COR-L47 (cell line): ENCODE data around the gene TRIM61.
"Not testable (repeated sequence)": the region's sequence is repeated elsewhere in the genome, so short reads cannot be mapped to it uniquely, and the experiment has no call there.

Experiments used
- DNase-seq: peaks from one replicate; lab custom pipeline; 2025; lab: John Stamatoyannopoulos, UW

TRIM61 gene

GRCh38 chr4:164977243-164978164, at the start of gene TRIM61:
TRIM61 (minus strand) TSS chr4:164977657; CDS start chr4:164970002, 7,655 bp downstream.
- no peak for DNase-seq

- DNase-seq, result not testable (repeated sequence)
Observed at GRCh38 chr4:165025782-165026181, 48.3 kb upstream of the TRIM61 start.

DNA sequence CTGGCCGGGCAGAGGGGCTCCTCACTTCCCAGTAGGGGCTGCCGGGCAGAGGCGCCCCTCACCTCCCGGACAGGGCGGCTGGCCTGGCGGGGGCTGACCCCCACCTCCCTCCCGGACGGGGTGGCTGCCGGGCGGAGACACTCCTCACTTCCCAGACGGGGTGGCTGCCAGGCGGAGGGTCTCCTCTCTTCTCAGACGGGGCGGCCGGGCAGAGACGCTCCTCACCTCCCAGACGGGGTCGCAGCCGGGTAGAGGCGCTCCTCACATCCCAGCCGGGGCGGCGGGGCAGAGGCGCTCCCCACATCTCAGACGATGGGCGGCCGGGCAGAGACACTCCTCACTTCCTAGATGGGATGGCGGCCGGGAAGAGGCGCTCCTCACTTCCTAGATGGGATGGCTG, 42.5 kb upstream of the TRIM61 start:
- DNase-seq, result not testable (repeated sequence)

DNA sequence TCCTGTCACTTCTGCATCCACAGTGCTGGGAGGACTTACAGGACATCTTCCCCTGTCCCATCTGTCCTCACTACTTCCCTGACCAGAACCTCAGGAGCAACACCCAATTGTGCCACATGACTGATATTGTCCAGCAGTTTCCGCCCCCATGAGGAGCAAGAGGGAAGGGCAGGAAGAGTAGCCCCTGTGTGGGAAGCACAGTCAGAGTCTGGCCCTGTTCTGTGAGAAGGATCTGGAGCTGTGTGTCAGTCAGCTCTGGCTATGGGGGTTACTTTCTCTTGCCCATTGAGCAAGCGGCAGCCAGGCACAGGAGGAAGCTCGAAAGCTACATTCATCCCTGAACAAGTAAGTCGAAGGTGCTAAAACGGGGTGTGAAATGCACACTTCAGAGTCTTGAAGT, 39.5 kb upstream of the TRIM61 start:
- DNase-seq, result no peak

- no peak for DNase-seq
Observed at GRCh38 chr4:165013691-165014090, 36.2 kb upstream of the TRIM61 start.

DNA sequence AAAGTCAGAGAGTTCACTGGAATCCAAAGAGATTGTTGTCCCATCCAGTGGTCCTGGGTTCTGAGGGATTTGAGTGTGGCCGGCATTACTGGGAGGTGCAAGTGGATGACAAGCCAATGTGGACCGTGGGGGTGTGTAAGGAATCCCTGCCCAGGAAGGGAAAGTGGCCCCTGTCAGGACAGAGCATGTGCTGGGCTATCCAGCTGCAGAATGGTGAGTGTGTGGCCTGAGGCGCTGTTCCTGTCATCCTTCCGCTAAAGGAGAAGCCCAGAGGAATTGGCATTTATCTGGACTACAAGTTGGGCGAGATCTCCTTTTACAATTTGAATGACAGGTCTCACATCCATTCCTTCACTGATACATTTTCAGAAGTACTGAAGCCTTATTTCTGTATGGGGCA, 33.9 kb upstream of the TRIM61 start:
- DNase-seq, result no peak

GRCh38 chr4:165010991-165011390, 33.5 kb upstream of the TRIM61 start:
- DNase-seq, result no peak

GRCh38 chr4:165010487-165010886, 33.0 kb upstream of the TRIM61 start:
- DNase-seq, result no peak

- DNase-seq, result no peak
Observed at GRCh38 chr4:165009493-165010227, 32.2 kb upstream of the TRIM61 start.

DNA sequence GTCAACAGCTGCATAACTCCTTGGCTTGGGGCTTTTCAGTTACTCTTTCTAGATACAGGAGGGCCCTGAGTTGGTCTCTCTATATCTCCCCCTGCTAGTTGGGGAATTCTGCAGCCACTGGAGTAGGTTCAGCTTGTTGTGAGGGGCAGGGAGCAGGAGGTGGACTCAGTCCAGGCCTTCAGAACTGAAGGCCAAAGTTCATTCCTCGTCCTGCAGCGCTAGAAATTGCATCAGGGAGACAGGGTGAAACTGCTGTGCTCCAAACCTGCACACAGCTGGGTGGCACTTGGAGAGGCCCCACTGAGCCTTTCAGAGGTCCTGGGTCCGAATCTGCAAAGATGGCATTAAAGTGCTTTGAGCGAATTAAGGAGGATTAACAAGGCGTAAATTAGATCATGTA, 29.4 kb upstream of the TRIM61 start:
- DNase-seq, result no peak

DNA sequence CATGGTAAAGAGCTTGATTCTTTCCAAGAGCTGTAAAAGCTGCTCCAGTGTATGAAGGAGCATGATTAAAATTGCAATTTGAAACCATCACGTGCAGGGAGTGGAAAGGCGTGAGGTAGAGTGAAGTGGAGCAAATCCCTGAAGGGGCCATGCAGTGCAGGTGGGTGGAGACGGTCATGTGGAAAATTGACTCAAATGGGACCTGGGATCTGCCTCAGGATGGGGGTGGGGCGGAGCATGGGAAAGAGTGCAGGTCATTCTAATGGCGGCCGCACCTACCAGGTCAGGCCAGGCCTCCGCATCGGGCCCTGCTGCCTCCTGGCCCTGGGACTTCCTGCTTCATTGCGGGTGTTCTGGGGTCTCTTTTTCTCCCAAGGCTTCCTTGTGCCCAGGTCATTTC, 29.0 kb upstream of the TRIM61 start:
- DNase-seq, result no peak

DNA sequence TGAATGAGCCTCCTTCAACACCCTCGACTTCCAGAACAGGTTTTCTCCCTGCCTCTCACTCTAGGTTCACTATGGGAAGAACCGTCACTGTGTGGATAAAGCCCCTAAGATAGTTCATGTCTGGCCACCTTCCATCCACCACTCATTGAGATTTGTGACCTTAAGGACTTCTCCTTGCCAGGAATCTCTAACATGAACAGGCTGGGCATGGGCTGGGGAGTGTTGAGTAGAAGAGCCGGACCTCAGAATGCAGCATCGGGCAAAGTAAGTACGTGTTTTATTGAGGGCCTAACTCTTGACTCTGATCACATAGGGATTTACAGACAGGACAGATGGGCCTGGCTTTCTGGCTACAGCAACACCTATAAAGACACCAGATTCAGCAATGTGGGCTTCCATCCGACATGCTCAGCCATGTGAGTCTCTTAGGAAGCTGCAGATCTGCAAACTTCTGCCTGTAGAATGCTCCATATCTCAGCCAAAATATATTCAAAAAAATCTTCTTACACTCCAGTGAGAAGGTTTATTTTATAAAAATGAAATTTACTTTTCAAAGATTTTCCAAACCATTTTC, 28.0 kb upstream of the TRIM61 start:
- no peak for DNase-seq

GRCh38 chr4:165001957-165002356, 24.5 kb upstream of the TRIM61 start:
- DNase-seq, result not testable (repeated sequence)

DNA sequence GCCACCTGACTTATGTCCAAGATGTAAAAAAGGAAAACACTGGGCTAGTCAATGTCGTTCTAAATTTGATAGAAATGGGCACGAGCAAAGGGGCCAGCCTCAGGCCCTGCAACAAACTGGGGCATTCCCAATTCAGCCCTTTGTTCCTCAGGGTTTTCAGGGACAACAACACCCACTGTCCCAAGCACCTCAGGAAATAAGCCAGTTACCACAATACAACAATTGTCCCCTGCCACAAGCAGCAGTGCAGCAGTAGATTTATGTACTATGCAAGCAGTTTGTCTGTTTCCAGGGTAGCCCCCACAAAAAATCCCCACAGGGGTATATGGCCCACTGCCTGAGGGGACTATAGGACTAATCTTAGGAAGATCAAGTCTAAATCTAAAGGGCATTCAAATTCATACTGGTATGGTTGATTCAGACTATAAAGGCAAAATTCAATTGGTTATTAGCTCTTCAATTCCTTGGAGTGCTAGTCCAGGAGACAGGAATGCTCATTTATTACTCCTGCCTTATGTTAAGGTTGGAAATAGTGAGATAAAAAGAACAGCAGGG, 21.1 kb upstream of the TRIM61 start:
- not testable (repeated sequence) for DNase-seq

GRCh38 chr4:164997941-164998340, 20.5 kb upstream of the TRIM61 start:
- peak; percentile 53 for DNase-seq

DNA sequence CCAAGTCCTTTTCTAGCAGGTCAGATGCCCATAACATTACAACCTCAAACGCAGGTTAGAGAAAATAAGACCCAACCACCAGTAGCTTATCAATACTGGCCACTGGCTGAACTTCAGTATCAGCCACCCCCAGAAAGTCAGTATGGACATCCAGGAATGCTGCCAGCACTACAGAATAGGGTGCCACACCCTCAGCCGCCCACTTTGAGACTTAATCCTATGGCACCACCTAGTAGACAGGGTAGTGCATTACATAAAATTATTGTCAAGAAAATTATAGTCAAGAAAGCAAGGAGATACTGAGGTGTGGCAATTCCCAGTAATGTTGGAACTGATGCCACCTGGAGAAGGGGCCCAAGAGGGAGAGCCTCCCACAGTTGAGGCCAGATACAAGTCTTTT, 19.9 kb upstream of the TRIM61 start:
- DNase-seq, result peak; percentile 57

DNA sequence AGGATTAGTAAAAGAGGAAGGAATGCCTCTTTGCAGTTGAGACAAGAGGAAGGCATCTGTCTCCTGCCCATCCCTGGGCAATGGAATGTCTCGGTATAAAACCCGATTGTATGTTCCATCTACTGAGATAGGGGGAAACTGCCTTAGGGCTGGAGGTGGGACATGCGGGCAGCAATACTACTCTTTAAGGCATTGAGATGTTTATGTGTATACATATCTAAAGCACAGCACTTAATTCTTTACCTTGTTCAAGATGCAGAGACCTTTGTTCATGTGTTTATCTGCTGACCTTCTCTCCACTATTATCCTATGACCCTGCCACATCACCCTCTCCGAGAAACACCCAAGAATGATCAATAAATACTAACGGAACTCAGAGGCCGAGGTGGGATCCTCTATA, 18.7 kb upstream of the TRIM61 start:
- not testable (repeated sequence) for DNase-seq

DNA sequence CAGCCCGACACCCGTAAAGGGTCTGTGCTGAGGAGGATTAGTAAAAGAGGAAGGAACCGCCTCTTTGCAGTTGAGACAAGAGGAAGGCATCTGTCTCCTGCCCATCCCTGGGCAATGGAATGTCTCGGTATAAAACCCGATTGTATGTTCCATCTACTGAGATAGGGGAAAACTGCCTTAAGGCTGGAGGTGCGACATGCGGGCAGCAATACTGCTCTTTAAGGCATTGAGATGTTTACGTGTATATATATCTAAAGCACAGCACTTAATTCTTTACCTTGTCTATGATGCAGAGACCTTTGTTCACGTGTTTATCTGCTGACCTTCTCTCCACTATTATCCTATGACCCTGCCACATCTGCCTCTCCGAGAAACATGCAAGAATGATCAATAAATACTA, 13.3 kb upstream of the TRIM61 start:
- DNase-seq, result not testable (repeated sequence)

DNA sequence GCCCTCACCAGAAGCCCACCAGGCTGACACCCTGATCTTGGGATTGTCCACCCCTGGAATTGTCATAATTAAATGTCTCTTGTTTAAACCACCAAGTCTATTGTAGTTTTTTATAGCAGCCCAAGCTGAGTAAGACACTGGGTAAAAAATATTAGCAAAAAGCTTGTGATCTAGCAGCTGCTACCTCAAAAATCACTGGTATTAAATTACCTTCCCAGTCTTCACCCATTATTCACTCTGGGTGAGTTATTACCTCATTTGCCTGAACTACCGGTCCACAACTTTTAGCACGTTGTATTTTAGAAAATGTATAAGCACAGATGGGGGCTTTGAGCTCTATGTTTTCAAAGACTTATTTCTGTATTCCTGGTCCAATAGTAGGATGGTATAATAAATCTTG, 12.0 kb upstream of the TRIM61 start:
- DNase-seq, result no peak

DNA sequence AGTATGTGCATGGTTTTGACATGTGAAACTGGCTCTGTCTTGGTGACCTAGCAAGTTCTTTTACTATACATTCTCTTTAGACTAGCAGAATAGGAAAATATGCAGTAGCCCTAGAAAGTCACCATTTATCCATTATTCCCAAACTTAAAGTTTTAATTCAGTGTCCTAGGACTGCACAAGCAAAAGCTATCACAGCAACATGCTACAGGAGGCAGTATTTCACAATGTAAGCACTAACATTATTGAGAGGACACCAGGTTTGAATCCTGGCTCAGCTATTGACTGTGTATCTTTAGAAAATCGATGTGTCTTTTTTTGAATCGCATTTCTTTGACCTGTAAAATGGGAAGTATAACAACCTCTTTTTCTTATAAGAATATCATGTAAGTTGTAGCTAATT, 5.5 kb downstream of the TRIM61 start:
- DNase-seq, result not testable (repeated sequence)

DNA sequence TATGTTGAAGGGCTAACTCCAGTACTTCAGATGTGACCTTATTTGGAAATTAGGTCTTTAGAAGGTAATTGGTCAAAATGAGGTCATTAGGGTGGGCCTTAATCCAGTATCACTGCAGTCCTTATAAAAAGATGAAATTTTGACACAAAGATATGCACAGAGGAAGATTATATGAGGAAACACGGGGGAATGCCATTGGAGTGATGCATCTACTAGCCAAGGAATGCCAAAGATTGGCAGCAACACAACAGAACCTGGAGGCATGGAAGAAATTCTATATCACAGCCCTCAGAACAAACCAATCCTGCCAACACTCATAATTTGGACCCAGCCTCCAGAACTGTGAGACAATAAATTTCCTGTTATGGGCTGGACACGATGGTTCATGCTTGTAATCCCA, 17.6 kb downstream of the TRIM61 start:
- no peak for DNase-seq

DNA sequence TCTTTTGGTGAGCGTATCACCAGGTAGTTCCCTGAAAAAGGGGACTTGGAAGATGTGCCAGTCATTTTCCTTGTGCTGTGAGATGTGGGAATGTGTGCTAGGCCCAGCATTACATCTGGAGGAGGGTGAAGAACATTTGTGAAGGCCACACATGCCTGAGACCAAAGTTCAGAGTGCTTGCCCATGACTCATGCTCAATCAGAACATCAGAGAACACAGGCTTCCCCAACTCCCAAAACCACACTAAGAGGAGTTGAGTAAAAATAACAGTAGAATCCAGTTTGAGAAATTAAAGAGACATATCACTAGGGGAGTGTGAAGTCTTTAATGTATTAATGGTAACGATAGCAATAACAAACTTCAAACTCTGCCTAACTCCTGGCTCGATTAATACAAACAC, 18.0 kb downstream of the TRIM61 start:
- not testable (repeated sequence) for DNase-seq
